ENCODE data around the gene MACO1.

Gene MACO1

DNA sequence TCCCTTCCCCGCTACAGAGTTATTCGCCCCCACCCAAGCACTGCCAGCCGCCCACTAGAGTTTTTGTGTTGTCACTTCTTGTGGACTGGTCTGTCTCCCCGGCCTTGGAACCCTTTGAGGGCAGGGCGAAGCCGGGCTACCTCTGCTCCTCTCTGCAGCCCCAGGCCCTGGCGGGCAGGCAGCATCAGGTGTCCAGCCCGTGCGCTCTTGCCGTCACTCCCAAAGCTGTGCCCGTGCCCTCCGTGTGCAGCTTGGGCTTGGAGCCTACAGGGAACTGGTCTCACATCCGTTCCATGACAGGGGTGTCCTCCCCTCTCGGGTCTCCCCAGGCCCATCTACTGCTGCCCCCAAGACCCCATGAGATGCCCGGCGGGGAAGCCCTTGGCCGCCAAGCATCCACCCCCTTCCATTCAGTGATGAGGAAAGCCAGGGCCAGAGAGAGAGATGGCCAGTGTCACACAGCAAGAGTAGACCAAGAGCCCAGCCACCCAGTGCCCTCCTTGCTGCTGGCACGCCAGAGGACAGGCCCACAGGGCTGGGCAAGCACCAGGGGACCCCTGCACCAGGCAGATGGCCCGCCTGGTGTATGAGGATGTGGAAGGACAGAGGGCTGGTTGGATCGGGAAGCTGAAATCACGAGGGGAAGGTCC lies 97.4 kb downstream of the MACO1 start:
- H3K4me3 ChIP-seq (ENCODE audit: low read depth, low read length), result no peak overlapping the region
- TF ChIP-seq, protein P1, sequence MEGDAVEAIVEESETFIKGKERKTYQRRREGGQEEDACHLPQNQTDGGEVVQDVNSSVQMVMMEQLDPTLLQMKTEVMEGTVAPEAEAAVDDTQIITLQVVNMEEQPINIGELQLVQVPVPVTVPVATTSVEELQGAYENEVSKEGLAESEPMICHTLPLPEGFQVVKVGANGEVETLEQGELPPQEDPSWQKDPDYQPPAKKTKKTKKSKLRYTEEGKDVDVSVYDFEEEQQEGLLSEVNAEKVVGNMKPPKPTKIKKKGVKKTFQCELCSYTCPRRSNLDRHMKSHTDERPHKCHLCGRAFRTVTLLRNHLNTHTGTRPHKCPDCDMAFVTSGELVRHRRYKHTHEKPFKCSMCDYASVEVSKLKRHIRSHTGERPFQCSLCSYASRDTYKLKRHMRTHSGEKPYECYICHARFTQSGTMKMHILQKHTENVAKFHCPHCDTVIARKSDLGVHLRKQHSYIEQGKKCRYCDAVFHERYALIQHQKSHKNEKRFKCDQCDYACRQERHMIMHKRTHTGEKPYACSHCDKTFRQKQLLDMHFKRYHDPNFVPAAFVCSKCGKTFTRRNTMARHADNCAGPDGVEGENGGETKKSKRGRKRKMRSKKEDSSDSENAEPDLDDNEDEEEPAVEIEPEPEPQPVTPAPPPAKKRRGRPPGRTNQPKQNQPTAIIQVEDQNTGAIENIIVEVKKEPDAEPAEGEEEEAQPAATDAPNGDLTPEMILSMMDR (IDR thresholded peaks at IDR 0.05; ENCODE audit: borderline replicate concordance, insufficient read depth, low read depth, low read length), result no peak

- TF ChIP-seq, protein P1 (IDR thresholded peaks at IDR 0.05; ENCODE audit: borderline replicate concordance, insufficient read depth, low read depth, low read length), result no peak
- no peak overlapping the region for H3K4me3 ChIP-seq (ENCODE audit: low read depth, low read length)
These were observed 98.3 kb downstream of the MACO1 start for GRCh38 chr1:25528881-25529517.

DNA sequence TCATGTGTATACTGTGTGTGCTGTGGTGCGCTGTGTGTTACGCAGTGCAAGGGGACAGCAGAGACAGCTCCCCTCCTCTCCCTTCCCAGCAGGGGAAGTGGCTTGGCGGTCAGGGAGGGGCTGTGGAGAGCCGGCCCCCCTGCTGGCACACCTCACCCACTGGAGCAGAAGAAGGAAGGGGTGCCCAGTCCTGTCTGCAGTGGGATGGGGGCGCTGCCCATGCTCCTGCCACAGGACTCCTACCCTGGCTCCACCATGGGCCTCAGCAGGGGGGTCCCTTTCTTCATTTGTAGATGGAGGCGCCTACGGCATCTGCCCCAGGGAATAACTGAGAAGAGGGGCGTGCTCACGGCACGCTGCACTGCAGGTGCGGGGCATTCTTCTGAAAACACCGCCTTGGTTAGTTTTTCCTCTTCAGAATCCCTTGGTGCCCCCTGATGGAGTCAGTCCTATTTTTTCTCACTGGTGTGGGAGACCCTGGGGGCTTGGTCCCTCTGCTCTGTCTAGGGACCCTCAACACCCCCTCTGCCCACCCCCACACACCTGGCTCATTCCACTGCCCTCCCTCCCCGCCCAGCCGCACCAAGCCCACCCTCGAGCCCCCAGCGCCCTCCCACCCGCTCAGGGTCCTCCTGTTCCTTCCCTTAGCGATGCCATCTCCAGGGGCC lies 99.0 kb downstream of the MACO1 start:
- TF ChIP-seq, protein P1 (IDR thresholded peaks at IDR 0.05; ENCODE audit: borderline replicate concordance, insufficient read depth, low read depth, low read length), result no peak
- H3K4me3 ChIP-seq (ENCODE audit: low read depth, low read length), result no peak overlapping the region

- TF ChIP-seq, protein P1 (IDR thresholded peaks at IDR 0.05; ENCODE audit: borderline replicate concordance, insufficient read depth, low read depth, low read length), result no peak
These were observed 99.7 kb downstream of the MACO1 start for GRCh38 chr1:25530186-25531081.

GRCh38 chr1:25531082-25531461 lies 100.4 kb downstream of the MACO1 start:
- TF ChIP-seq, protein P1 (IDR thresholded peaks at IDR 0.05; ENCODE audit: borderline replicate concordance, insufficient read depth, low read depth, low read length), result no peak

More at GRCh38 chr1:25530186-25531081, 99.7 kb downstream of the MACO1 start:
- H3K4me3 ChIP-seq (ENCODE audit: low read depth, low read length), result no peak overlapping the region

GRCh38 chr1:25532970-25533369 lies 102.3 kb downstream of the MACO1 start:
- TF ChIP-seq, protein P1 (IDR thresholded peaks at IDR 0.05; ENCODE audit: borderline replicate concordance, insufficient read depth, low read depth, low read length), result 0 out of 2 replicates have a peak, but pooled peaks have one; percentile 9
- H3K4me3 ChIP-seq (ENCODE audit: low read depth, low read length), result no peak overlapping the region

More at GRCh38 chr1:25531082-25531461, 100.4 kb downstream of the MACO1 start:
- no peak overlapping the region for H3K4me3 ChIP-seq (ENCODE audit: low read depth, low read length)
